CD4-positive, CD25-positive, alpha-beta regulatory T cell (primary cell): ENCODE results near the gene KRT15. TPM values are rescaled to one million over a fixed set of nuclear protein-coding genes. Genes with fewer than 3 reads are reported as not detected.
A peak's percentile ranks its signal among the peaks of the same experiment; 100 is the strongest.

Experiments used
- ATAC-seq, 2 donors: fragments of 150-1000 bp; cut with Tn5 transposase; one replicate each; pipeline ENCODE4 v1.10.0; 2021; ENCODE audit warnings: low read depth in 2 of 2, moderate number of reproducible peaks in 2 of 2, moderate library complexity in 1 of 2
- DNase-seq, 3 donors: peaks; one replicate each; pipeline versions ENCODE4 v3.0.0 to v3.0.0-alpha.2; 2012 to 2022; ENCODE audit warnings: mixed read lengths in 1 of 3
- H3K27ac ChIP-seq: one replicate; pipeline ENCODE4 v1.7.0; 2013; ENCODE audit warnings: mild to moderate bottlenecking, low read length; ENCODE audit not compliant: insufficient read depth, poor library complexity, severe bottlenecking
- H3K27me3 ChIP-seq: one replicate; pipeline ENCODE4 v1.7.0; 2013; ENCODE audit warnings: low read length; ENCODE audit not compliant: control insufficient read depth, insufficient read depth
- H3K36me3 ChIP-seq: one replicate; pipeline ENCODE4 v1.7.0; 2013; ENCODE audit warnings: mild to moderate bottlenecking, low read length, moderate library complexity; ENCODE audit not compliant: control insufficient read depth, insufficient read depth
- H3K4me1 ChIP-seq: 2 replicates; pipeline ENCODE4 v1.7.0; 2013; ENCODE audit warnings: mild to moderate bottlenecking, low read length; ENCODE audit not compliant: insufficient read depth, control insufficient read depth, poor library complexity, severe bottlenecking
- H3K4me3 ChIP-seq: one replicate; pipeline ENCODE4 v1.7.0; 2013; ENCODE audit warnings: low read depth, mild to moderate bottlenecking, low read length, moderate library complexity
- H3K9me3 ChIP-seq, 2 experiments: 1 replicate in 1 of 2; 2 replicates in 1 of 2; pipeline ENCODE4 v1.7.0; 2013; ENCODE audit warnings: low read length in 2 of 2, mild to moderate bottlenecking in 1 of 2, moderate library complexity in 1 of 2; ENCODE audit not compliant: control insufficient read depth in 2 of 2
- H3K27ac Mint-ChIP-seq, 3 donors: one replicate each; pipeline ENCODE4 v1.8.0; 2020 to 2022; ENCODE audit warnings: mild to moderate bottlenecking in 3 of 3, mixed read lengths in 3 of 3, moderate library complexity in 2 of 3
- H3K27me3 Mint-ChIP-seq: one replicate; pipeline ENCODE4 v1.8.0; 2022; ENCODE audit warnings: mild to moderate bottlenecking, mixed read lengths
- H3K36me3 Mint-ChIP-seq: one replicate; pipeline ENCODE4 v1.8.0; 2020; ENCODE audit warnings: mixed read lengths
- H3K4me1 Mint-ChIP-seq, 4 donors: one replicate each; pipeline ENCODE4 v1.8.0; 2020 to 2022; ENCODE audit warnings: mixed read lengths in 4 of 4, mild to moderate bottlenecking in 1 of 4
- H3K4me3 Mint-ChIP-seq, 4 donors: one replicate each; pipeline ENCODE4 v1.8.0; 2020 to 2022; ENCODE audit warnings: mild to moderate bottlenecking in 4 of 4, mixed read lengths in 4 of 4, moderate library complexity in 3 of 4
- H3K9me3 Mint-ChIP-seq, 7 donors: one replicate each; pipeline ENCODE4 v1.8.0; 2020 to 2022; ENCODE audit warnings: mixed read lengths in 7 of 7, mild to moderate bottlenecking in 3 of 7, moderate library complexity in 2 of 7
- polyA plus RNA-seq, 4 donors: library from polyadenylated mRNA; unstranded; fragments of 300-500 nt; fragmentation: Illumina TruSeq; gene quantifications; one replicate each; pipeline ENCODE4 v1.2.3, GENCODE V29; 2021
- total RNA-seq: library from RNA; stranded (reverse); gene quantifications from one replicate; pipeline ENCODE4 v1.2.3, GENCODE V29; 2022

KRT15 gene
- total and polyA plus RNA-seq, 5 donors from 2014 or later: not detected

- no peak for DNase-seq
- no peak overlapping the region for H3K27ac ChIP-seq
- H3K4me1 Mint-ChIP-seq: peaks cover 0 to 18% (median 3%) of the 10 kb centered on the region in 4 donors
- ATAC-seq: no peak
- no peaks in the 10 kb centered on the region for H3K36me3 ChIP-seq
- H3K27ac Mint-ChIP-seq: no peak overlapping the region
- H3K36me3 Mint-ChIP-seq: no peaks in the 10 kb centered on the region
- H3K4me3 Mint-ChIP-seq: no peak overlapping the region
- H3K4me3 ChIP-seq: no peak overlapping the region
- H3K4me1 ChIP-seq: peaks cover 8% of the 10 kb centered on the region
- peaks cover 0 to 2% (median 0%) of the 10 kb centered on the region in 7 donors for H3K9me3 Mint-ChIP-seq
- no peaks in the 10 kb centered on the region for H3K9me3 ChIP-seq
- H3K27me3 ChIP-seq: peaks cover 18% of the 10 kb centered on the region
- H3K27me3 Mint-ChIP-seq: peaks cover 60% of the 10 kb centered on the region
Observed at GRCh38 chr17:41530062-41531048, 11.7 kb upstream of the KRT15 start.

GRCh38 chr17:41529491-41529915 lies 10.8 kb upstream of the KRT15 start:
- ATAC-seq: no peak
- H3K4me3 ChIP-seq: no peak overlapping the region
- H3K27ac ChIP-seq: no peak overlapping the region
- peaks cover 0 to 18% (median 3%) of the 10 kb centered on the region in 4 donors for H3K4me1 Mint-ChIP-seq
- DNase-seq: no peak
- peaks cover 8% of the 10 kb centered on the region for H3K4me1 ChIP-seq
- no peaks in the 10 kb centered on the region for H3K36me3 ChIP-seq
- peak overlapping the region in 1 of 3 donors; percentile 45 for H3K27ac Mint-ChIP-seq
- H3K9me3 Mint-ChIP-seq: peaks cover 0 to 2% (median 0%) of the 10 kb centered on the region in 7 donors
- no peaks in the 10 kb centered on the region for H3K36me3 Mint-ChIP-seq
- H3K27me3 Mint-ChIP-seq: peaks cover 69% of the 10 kb centered on the region
- peaks cover 17% of the 10 kb centered on the region for H3K27me3 ChIP-seq
- H3K4me3 Mint-ChIP-seq: no peak overlapping the region
- H3K9me3 ChIP-seq: no peaks in the 10 kb centered on the region

- peaks cover 0 to 2% (median 0%) of the 10 kb centered on the region in 7 donors for H3K9me3 Mint-ChIP-seq
Observed at GRCh38 chr17:41528959-41529353, 10.3 kb upstream of the KRT15 start.

GRCh38 chr17:41527063-41528023 lies 8.7 kb upstream of the KRT15 start:
- Mint-ChIP-seq H3K9me3 (peaks cover 0 to 2% (median 0%) of the 10 kb centered on the region in 7 donors), H3K27me3 (peaks cover 80% of the 10 kb centered on the region), H3K4me1 (peaks cover 0 to 18% (median 3%) of the 10 kb centered on the region in 4 donors), H3K36me3 (no peaks in the 10 kb centered on the region), H3K4me3 (peak overlapping the region in 2 of 4 donors; percentile 32 to 54), H3K27ac (peak overlapping the region in 1 of 3 donors; percentile 47)
- ATAC-seq (no peak), DNase-seq (no peak)
- Histone ChIP-seq H3K4me1 (peaks cover 8% of the 10 kb centered on the region), H3K4me3 (no peak overlapping the region), H3K27ac (no peak overlapping the region), H3K27me3 (peaks cover 16% of the 10 kb centered on the region), H3K36me3 (no peaks in the 10 kb centered on the region), H3K9me3 (no peaks in the 10 kb centered on the region)

More at GRCh38 chr17:41528959-41529353, 10.3 kb upstream of the KRT15 start:
- no peak for DNase-seq
- Mint-ChIP-seq H3K36me3 (no peaks in the 10 kb centered on the region), H3K4me3 (peak overlapping the region in 2 of 4 donors; percentile 31 to 36), H3K27ac (peak overlapping the region in 1 of 3 donors; percentile 45), H3K27me3 (peaks cover 74% of the 10 kb centered on the region), H3K4me1 (peaks cover 0 to 18% (median 3%) of the 10 kb centered on the region in 4 donors)
- Histone ChIP-seq H3K4me3 (no peak overlapping the region), H3K4me1 (peaks cover 8% of the 10 kb centered on the region), H3K27ac (no peak overlapping the region), H3K36me3 (no peaks in the 10 kb centered on the region), H3K9me3 (no peaks in the 10 kb centered on the region), H3K27me3 (peaks cover 17% of the 10 kb centered on the region)
- ATAC-seq: no peak

DNA sequence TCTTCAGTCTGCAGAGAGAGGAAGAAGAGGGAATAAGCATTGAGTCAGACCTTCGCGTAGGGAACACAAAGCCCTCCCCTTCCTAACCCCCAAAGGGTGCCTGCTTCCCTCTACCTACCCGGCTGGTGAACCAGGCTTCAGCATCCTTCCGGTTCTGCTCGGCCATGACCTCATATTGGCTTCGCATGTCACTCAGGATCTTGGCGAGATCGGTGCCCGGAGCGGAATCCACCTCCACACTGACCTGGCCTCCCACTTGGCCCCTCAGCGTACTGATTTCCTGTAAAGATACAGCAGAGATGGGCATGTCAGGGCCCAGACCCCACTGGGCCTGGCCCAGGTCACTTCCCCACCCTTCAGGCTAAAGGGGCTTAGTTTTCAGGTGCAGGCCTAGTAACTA lies 5.6 kb upstream of the KRT15 start:
- Histone ChIP-seq H3K9me3 (no peaks in the 10 kb centered on the region), H3K4me1 (peaks cover 8% of the 10 kb centered on the region), H3K27me3 (peaks cover 2% of the 10 kb centered on the region), H3K4me3 (no peak overlapping the region), H3K27ac (no peak overlapping the region), H3K36me3 (no peaks in the 10 kb centered on the region)
- H3K4me3 Mint-ChIP-seq: no peak overlapping the region
- H3K27ac Mint-ChIP-seq: no peak overlapping the region
- DNase-seq: no peak
- H3K9me3 Mint-ChIP-seq: no peaks in the 10 kb centered on the region
- no peak for ATAC-seq
- H3K4me1 Mint-ChIP-seq: peaks cover 0 to 16% (median 3%) of the 10 kb centered on the region in 4 donors
- H3K36me3 Mint-ChIP-seq: no peaks in the 10 kb centered on the region
- peaks cover 60% of the 10 kb centered on the region for H3K27me3 Mint-ChIP-seq

DNA sequence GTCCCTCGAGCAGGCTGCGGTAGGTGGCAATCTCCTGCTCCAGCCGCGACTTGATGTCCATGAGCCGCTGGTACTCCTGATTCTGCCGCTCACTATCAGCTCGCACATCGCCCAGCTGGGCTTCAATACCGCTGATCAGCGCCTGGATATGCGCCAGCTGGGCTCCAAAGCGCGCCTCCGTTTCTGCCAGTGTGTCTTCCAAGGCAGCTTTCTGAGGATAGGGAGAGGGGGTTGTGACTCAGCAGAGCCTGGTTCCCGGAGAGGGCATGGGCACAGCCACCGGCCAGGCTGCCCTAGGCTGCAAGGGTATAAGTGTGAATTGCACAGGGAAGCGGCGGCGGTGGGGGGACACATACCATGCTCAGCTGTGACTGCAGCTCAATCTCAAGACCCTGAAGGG lies 5.1 kb upstream of the KRT15 start:
- no peaks in the 10 kb centered on the region for H3K36me3 ChIP-seq
- Mint-ChIP-seq H3K27me3 (peaks cover 55% of the 10 kb centered on the region), H3K27ac (no peak overlapping the region), H3K4me1 (peaks cover 0 to 11% (median under 1%) of the 10 kb centered on the region in 4 donors), H3K4me3 (no peak overlapping the region), H3K36me3 (no peaks in the 10 kb centered on the region), H3K9me3 (no peaks in the 10 kb centered on the region)
- no peak overlapping the region for H3K4me3 ChIP-seq
- no peaks in the 10 kb centered on the region for H3K27me3 ChIP-seq
- DNase-seq: no peak
- H3K4me1 ChIP-seq: peaks cover 8% of the 10 kb centered on the region
- H3K9me3 ChIP-seq: no peaks in the 10 kb centered on the region
- no peak overlapping the region for H3K27ac ChIP-seq
- ATAC-seq: no peak

DNA sequence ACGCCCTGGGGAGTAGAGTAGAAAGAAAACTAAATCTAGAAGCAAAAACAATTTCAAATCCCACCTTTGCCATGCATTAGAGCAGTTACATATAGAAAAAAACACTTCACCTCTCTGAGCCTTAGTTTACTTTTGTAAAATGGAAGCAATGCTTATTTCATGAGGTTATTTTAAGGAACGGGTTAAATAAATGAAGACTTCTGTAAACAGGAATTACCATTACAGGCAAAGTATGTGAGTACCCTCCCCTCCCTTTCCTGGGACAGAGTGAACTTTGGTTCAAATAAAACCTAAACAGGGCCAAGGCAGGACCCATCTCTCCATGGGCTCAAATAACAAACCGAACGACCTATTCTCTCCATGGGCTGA lies 4.5 kb upstream of the KRT15 start:
- H3K27me3 Mint-ChIP-seq: peaks cover 49% of the 10 kb centered on the region
- H3K4me1 ChIP-seq: peaks cover 8% of the 10 kb centered on the region
- no peak overlapping the region for H3K4me3 Mint-ChIP-seq
- no peak for DNase-seq
- no peaks in the 10 kb centered on the region for H3K36me3 Mint-ChIP-seq
- ATAC-seq: no peak
- no peaks in the 10 kb centered on the region for H3K9me3 Mint-ChIP-seq
- H3K4me1 Mint-ChIP-seq: peaks cover 0 to 6% (median 0%) of the 10 kb centered on the region in 4 donors
- no peak overlapping the region for H3K4me3 ChIP-seq
- H3K27ac Mint-ChIP-seq: no peak overlapping the region
- H3K27me3 ChIP-seq: no peaks in the 10 kb centered on the region
- no peak overlapping the region for H3K27ac ChIP-seq
- no peaks in the 10 kb centered on the region for H3K9me3 ChIP-seq
- H3K36me3 ChIP-seq: no peaks in the 10 kb centered on the region
